ENCODE results near the gene IGF2. TPM values are rescaled to one million over a fixed set of nuclear protein-coding genes. Genes with fewer than 3 reads are reported as not detected.

Gene IGF2
- total and polyA plus RNA-seq, 10 of the 15 experiments (the other 5 are each of a cell fraction or from before 2014, with no cell fraction given), result 0.41 TPM; not detected in 9

- Histone ChIP-seq H3K9ac (ENCODE audit: control insufficient read depth, insufficient read depth, low read length) (no peak overlapping the region), H3K36me3 (ENCODE audit: control insufficient read depth in 2 of 2, insufficient read depth in 2 of 2, low read length in 1 of 2) (no peaks in the 10 kb centered on the region), H4K20me1 (ENCODE audit: control insufficient read depth, insufficient read depth) (no peaks in the 10 kb centered on the region), H3K27me3 (replicated peaks in 1 of 2; ENCODE audit: control insufficient read depth in 2 of 2, insufficient read depth in 2 of 2, low read length in 1 of 2) (no peaks in the 10 kb centered on the region), H3K9me3 (replicated peaks; ENCODE audit: control insufficient read depth, insufficient read depth, low read length) (no peaks in the 10 kb centered on the region), H3K4me2 (ENCODE audit: control insufficient read depth, insufficient read depth) (no peak overlapping the region), H3K27ac (ENCODE audit: control insufficient read depth, insufficient read depth) (no peak overlapping the region), H2AFZ (ENCODE audit: control insufficient read depth, low read depth, low read length) (no peak overlapping the region), H3K79me2 (ENCODE audit: control insufficient read depth, insufficient read depth, low read length) (no peaks in the 10 kb centered on the region), H3K4me3 (no peak overlapping the region), H3K4me1 (ENCODE audit: control insufficient read depth, insufficient read depth, low read length) (no peaks in the 10 kb centered on the region)
- TF ChIP-seq KLF5 (IDR thresholded peaks at IDR 0.05; ENCODE audit: partially characterized antibody) (no peak), NFIC (IDR thresholded peaks at IDR 0.05; ENCODE audit: low read depth, low read length) (no peak), HSF1 (IDR thresholded peaks at IDR 0.05; ENCODE audit: low read depth, low read length) (no peak), E2F8 (IDR thresholded peaks at IDR 0.05; ENCODE audit: low read depth, partially characterized antibody) (no peak), HDGF (IDR thresholded peaks at IDR 0.05) (no peak), E2F4 (IDR thresholded peaks at IDR 0.05; ENCODE audit: low read depth, low read length) (no peak), HDAC2 (IDR thresholded peaks at IDR 0.05) (no peak), EZH2 (IDR thresholded peaks at IDR 0.05; ENCODE audit: borderline replicate concordance, control insufficient read depth, low read depth, low read length) (no peak), CBFB (IDR thresholded peaks at IDR 0.05; ENCODE audit: low read depth) (no peak), BCL11A (IDR thresholded peaks at IDR 0.05; ENCODE audit: low read depth, low read length) (no peak)
- intact Hi-C loops (cut with micrococcal nuclease; ENCODE audit: unreplicated experiment), result no loop called here
- no peak for FAIRE-seq
- in situ Hi-C loops (cut with MboI), result no loop called here
- CTCF ChIA-PET, result interaction anchor here (0.8 kb wide), 1 partner anchor 13 kb away, joined by 3 read pairs; no protein-coding TSS in a partner anchor
- SMC1A ChIA-PET (ENCODE audit: uncharacterized antibody, unreplicated experiment), result interaction anchor here (1.1 kb wide), 1 partner anchor 12 kb away, joined by 3 read pairs; no protein-coding TSS in a partner anchor
- no peak for DNase-seq (ENCODE audit: low read depth, low spot score)
- POLR2A ChIA-PET, result no interaction called here
- no TSS peak for BruUV-seq (replicated peaks)
- no peak for ATAC-seq
- RAD21 ChIA-PET (ENCODE audit: unreplicated experiment), result no interaction called here
- 34% methylated on average over 22 of the region's 22 CpGs for WGBS (ENCODE audit: insufficient coverage, insufficient replicate concordance, low lambda C conversion rate, missing lambda C conversion rate)
Observed at GRCh38 chr11:2164081-2164480, 24.9 kb upstream of the IGF2 start.

Data from GM12878 (cell line).